PC-9 (cell line): ENCODE results near the gene ATG2B. TPM values are rescaled to one million over a fixed set of nuclear protein-coding genes. Genes with fewer than 3 reads are reported as not detected.

Source experiments
- BruUV-seq: library from RNA; stranded (reverse); fragments of 400-500 nt; replicated peaks from 2 replicates; lab custom pipeline; 2021; lab: Mats Ljungman, UMichigan
- CTCF ChIA-PET: fragments of 300-600 bp; sonication (Branson Sonifier 250); formaldehyde crosslinking; loops from one replicate; lab custom pipeline; 2022; ENCODE audit warnings: antibody characterized with exemption; lab: Charles Lee
- POLR2A ChIA-PET: fragments of 300-600 bp; sonication (Branson Sonifier 250); formaldehyde crosslinking; loops from one replicate; lab custom pipeline; 2022; ENCODE audit warnings: antibody characterized with exemption; ENCODE audit not compliant: unreplicated experiment; lab: Charles Lee
- DNase-seq, 2 experiments: peaks; one replicate each; pipeline versions ENCODE4 v3.0.0 to v3.0.0-alpha.2; 2015 to 2022; ENCODE audit warnings: mixed read lengths in 1 of 2
- H2AFZ ChIP-seq: fragments of 200-600 bp; sonication (generic); 2 replicates; pipeline ENCODE4 v1.8.1; 2017; ENCODE audit warnings: antibody characterized with exemption
- H3F3A ChIP-seq: fragments of 200-600 bp; sonication (generic); 2 replicates; pipeline ENCODE4 v1.8.1; 2017; ENCODE audit warnings: antibody characterized with exemption, mild to moderate bottlenecking, low read depth; ENCODE audit not compliant: insufficient read depth
- H3K27ac ChIP-seq: fragments of 200-600 bp; sonication (generic); 2 replicates; pipeline ENCODE4 v1.6.1; 2016; ENCODE audit warnings: mixed run types
- H3K27me3 ChIP-seq: fragments of 200-600 bp; sonication (generic); 2 replicates; pipeline ENCODE4 v1.6.1; 2016; ENCODE audit warnings: low read depth, mixed run types; ENCODE audit not compliant: insufficient read depth
- H3K36me3 ChIP-seq: fragments of 200-600 bp; sonication (generic); 2 replicates; pipeline ENCODE4 v1.6.1; 2016; ENCODE audit warnings: low read depth, mixed run types
- H3K4me1 ChIP-seq: fragments of 200-600 bp; sonication (generic); replicated peaks from 2 replicates; pipeline ENCODE4 v1.6.1; 2016; ENCODE audit warnings: mixed run types; ENCODE audit not compliant: insufficient read depth
- H3K4me2 ChIP-seq: fragments of 200-600 bp; sonication (generic); 2 replicates; pipeline ENCODE4 v1.6.1; 2017; ENCODE audit warnings: mixed run types
- H3K4me3 ChIP-seq: fragments of 200-600 bp; sonication (generic); 2 replicates; pipeline ENCODE4 v1.6.1; 2016; ENCODE audit warnings: mixed run types
- H3K79me2 ChIP-seq: fragments of 200-600 bp; sonication (generic); 2 replicates; pipeline ENCODE4 v1.6.1; 2017; ENCODE audit warnings: low read depth, mixed run types
- H3K9me2 ChIP-seq: fragments of 200-600 bp; sonication (generic); 2 replicates; pipeline ENCODE4 v1.8.1; 2017; ENCODE audit warnings: mild to moderate bottlenecking; ENCODE audit not compliant: insufficient read depth
- H3K9me3 ChIP-seq: fragments of 200-600 bp; sonication (generic); 2 replicates; pipeline ENCODE4 v1.8.1; 2016; ENCODE audit warnings: low read depth; ENCODE audit not compliant: insufficient read depth
- H4K20me1 ChIP-seq: fragments of 200-600 bp; sonication (generic); 2 replicates; pipeline ENCODE4 v1.8.1; 2017; ENCODE audit not compliant: insufficient read depth
- EZH2 ChIP-seq: fragments of 200-600 bp; sonication (generic); IDR thresholded peaks from 2 replicates; pipeline ENCODE4 v1.8.0; 2017; ENCODE audit warnings: antibody characterized with exemption, low read depth
- intact Hi-C: fragments of 100-400 bp; cut with micrococcal nuclease; formaldehyde crosslinking; loops from one replicate; pipeline ENCODE4 v1.10.0; 2022; ENCODE audit not compliant: unreplicated experiment
- total RNA-seq: library from RNA; stranded (reverse); gene quantifications from 2 replicates; pipeline ENCODE4 v1.2.3, GENCODE V29; 2021
- TF ChIP-seq, protein P1 (sequence below): fragments of 200-600 bp; sonication (generic); conservative IDR thresholded peaks from 2 replicates; pipeline ENCODE4 v1.6.1; 2017; ENCODE audit warnings: mixed run types, antibody characterized with exemption, mild to moderate bottlenecking, moderate library complexity

The ATG2B gene
- total RNA-seq, 1 experiment from 2014 or later, result 6.6 TPM

- no peaks in the 10 kb centered on the region for H4K20me1 ChIP-seq
- intact Hi-C loops, result no loop called here
- H3K36me3 ChIP-seq, result no peaks in the 10 kb centered on the region
- no peaks in the 10 kb centered on the region for H3K27me3 ChIP-seq
- H3K4me2 ChIP-seq, result no peak overlapping the region
- no peaks in the 10 kb centered on the region for H3K9me3 ChIP-seq
- no peaks in the 10 kb centered on the region for H3F3A ChIP-seq
- H3K27ac ChIP-seq, result no peak overlapping the region
- BruUV-seq, result no TSS peak
- ChIA-PET CTCF (no interaction called here), POLR2A (no interaction called here)
- no peaks in the 10 kb centered on the region for H3K79me2 ChIP-seq
- no peak overlapping the region for H2AFZ ChIP-seq
- no peak overlapping the region for H3K4me3 ChIP-seq
- TF ChIP-seq EZH2, result no peak
- TF ChIP-seq, protein P1, sequence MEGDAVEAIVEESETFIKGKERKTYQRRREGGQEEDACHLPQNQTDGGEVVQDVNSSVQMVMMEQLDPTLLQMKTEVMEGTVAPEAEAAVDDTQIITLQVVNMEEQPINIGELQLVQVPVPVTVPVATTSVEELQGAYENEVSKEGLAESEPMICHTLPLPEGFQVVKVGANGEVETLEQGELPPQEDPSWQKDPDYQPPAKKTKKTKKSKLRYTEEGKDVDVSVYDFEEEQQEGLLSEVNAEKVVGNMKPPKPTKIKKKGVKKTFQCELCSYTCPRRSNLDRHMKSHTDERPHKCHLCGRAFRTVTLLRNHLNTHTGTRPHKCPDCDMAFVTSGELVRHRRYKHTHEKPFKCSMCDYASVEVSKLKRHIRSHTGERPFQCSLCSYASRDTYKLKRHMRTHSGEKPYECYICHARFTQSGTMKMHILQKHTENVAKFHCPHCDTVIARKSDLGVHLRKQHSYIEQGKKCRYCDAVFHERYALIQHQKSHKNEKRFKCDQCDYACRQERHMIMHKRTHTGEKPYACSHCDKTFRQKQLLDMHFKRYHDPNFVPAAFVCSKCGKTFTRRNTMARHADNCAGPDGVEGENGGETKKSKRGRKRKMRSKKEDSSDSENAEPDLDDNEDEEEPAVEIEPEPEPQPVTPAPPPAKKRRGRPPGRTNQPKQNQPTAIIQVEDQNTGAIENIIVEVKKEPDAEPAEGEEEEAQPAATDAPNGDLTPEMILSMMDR, result no peak
- no peaks in the 10 kb centered on the region for H3K9me2 ChIP-seq
- H3K4me1 ChIP-seq, result no peaks in the 10 kb centered on the region
- no peak for DNase-seq
These were observed 17.6 kb upstream of the ATG2B start for GRCh38 chr14:96380735-96381134.

DNA sequence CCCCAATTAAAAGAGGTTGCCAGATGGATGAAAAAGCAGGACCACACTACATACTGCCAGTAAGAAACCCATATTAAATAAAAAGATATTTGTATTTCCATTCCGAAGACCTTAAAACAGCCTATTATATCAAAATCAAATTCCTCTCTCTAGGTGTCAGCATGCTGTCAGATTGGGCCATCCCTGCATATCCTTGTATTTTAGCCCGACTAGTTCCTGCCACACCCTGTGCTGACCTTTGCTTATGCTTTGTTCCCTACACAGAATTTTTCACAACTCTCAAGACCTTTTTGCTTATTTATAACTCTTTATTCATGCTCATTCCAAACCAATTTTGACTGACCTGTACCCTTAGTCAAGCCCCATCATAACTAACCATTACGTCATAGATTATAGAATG, 13.0 kb upstream of the ATG2B start:
- H3K79me2 ChIP-seq, result no peaks in the 10 kb centered on the region
- H3K9me3 ChIP-seq, result no peaks in the 10 kb centered on the region
- H4K20me1 ChIP-seq, result no peaks in the 10 kb centered on the region
- CTCF ChIA-PET, result no interaction called here
- no peaks in the 10 kb centered on the region for H3K9me2 ChIP-seq
- H2AFZ ChIP-seq, result no peak overlapping the region
- H3K27ac ChIP-seq, result no peak overlapping the region
- no peaks in the 10 kb centered on the region for H3K4me1 ChIP-seq
- BruUV-seq, result no TSS peak
- no peak for TF ChIP-seq EZH2
- TF ChIP-seq, protein P1, result no peak
- no peaks in the 10 kb centered on the region for H3F3A ChIP-seq
- intact Hi-C loops, result no loop called here
- H3K36me3 ChIP-seq, result no peaks in the 10 kb centered on the region
- no peak for DNase-seq
- H3K4me3 ChIP-seq, result no peak overlapping the region
- POLR2A ChIA-PET, result no interaction called here
- H3K27me3 ChIP-seq, result no peaks in the 10 kb centered on the region
- no peak overlapping the region for H3K4me2 ChIP-seq

- Histone ChIP-seq H3K9me3 (no peaks in the 10 kb centered on the region), H3K9me2 (no peaks in the 10 kb centered on the region), H2AFZ (no peak overlapping the region), H3K27ac (no peak overlapping the region), H3K79me2 (no peaks in the 10 kb centered on the region), H3K4me1 (no peaks in the 10 kb centered on the region), H4K20me1 (no peaks in the 10 kb centered on the region), H3F3A (no peaks in the 10 kb centered on the region), H3K4me2 (no peak overlapping the region), H3K36me3 (no peaks in the 10 kb centered on the region), H3K27me3 (no peaks in the 10 kb centered on the region), H3K4me3 (no peak overlapping the region)
- no peak for DNase-seq
- CTCF ChIA-PET, result interaction anchor here (0.6 kb wide), 1 partner anchor 149 kb away, joined by 12 read pairs; no protein-coding TSS in a partner anchor
- POLR2A ChIA-PET, result no interaction called here
- intact Hi-C loops, result no loop called here
- TF ChIP-seq, protein P1, result no peak
- no peak for TF ChIP-seq EZH2
- no TSS peak for BruUV-seq
These were observed 10.4 kb upstream of the ATG2B start for GRCh38 chr14:96373538-96373937.
